Mesothelial cell of epicardium (in vitro differentiated cells): ENCODE measurements around the gene DIAPH3. TPM values are rescaled to one million over a fixed set of nuclear protein-coding genes. Genes with fewer than 3 reads are reported as not detected.
"Not testable (repeated sequence)": the region's sequence is repeated elsewhere in the genome, so short reads cannot be mapped to it uniquely, and the experiment has no call there.

Source experiments
- DNase-seq, 2 experiments: peaks; one replicate each; pipeline ENCODE4 v3.0.0; 2021; ENCODE audit warnings: low spot score in 2 of 2; ENCODE audit not compliant: unreplicated experiment in 2 of 2
- H3K27ac Mint-ChIP-seq: 2 replicates; pipeline ENCODE4 v1.8.0; 2021; ENCODE audit warnings: mixed read lengths
- H3K27me3 Mint-ChIP-seq: 2 replicates; pipeline ENCODE4 v1.8.0; 2021; ENCODE audit warnings: low read depth, mixed read lengths
- H3K36me3 Mint-ChIP-seq: 2 replicates; pipeline ENCODE4 v1.8.0; 2021; ENCODE audit warnings: mixed read lengths
- H3K4me1 Mint-ChIP-seq: 2 replicates; pipeline ENCODE4 v1.8.0; 2021; ENCODE audit warnings: mixed read lengths
- H3K4me3 Mint-ChIP-seq: 2 replicates; pipeline ENCODE4 v1.8.0; 2021; ENCODE audit warnings: mild to moderate bottlenecking, moderate library complexity, mixed read lengths
- H3K9me3 Mint-ChIP-seq: 2 replicates; pipeline ENCODE4 v1.8.0; 2021; ENCODE audit warnings: mixed read lengths
- total RNA-seq: library from RNA; stranded (reverse); gene quantifications from 3 replicates; pipeline ENCODE4 v1.2.1, GENCODE V29; 2021
- TF ChIP-seq, protein P1 (sequence below): fragments of 200-600 bp; sonication (generic); IDR thresholded peaks from one replicate; pipeline ENCODE4 v1.5.0; 2021; ENCODE audit warnings: antibody characterized with exemption; ENCODE audit not compliant: unreplicated experiment

DIAPH3 gene
- total RNA-seq, 1 donor from 2014 or later: 16.8 TPM

DNA sequence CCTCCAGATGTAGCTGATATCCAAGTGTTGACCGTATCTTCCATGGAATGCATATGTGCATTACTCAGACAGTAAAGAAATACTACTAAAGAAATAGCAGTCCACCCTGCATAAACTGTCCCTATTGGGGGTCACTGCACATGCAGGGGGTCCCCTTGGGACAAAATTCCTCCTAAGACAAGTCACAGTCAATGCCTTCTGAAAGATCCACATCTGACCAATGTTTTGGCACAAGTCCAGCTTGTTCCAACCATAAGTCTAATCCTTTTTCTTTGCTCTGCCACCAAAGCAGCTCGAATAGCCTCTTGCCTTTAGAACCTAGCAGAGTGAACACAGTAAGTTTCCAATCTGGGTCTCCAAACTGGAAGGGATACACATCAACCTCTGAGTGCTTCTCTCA is 87.9 kb downstream of the DIAPH3 start:
- TF ChIP-seq, protein P1, sequence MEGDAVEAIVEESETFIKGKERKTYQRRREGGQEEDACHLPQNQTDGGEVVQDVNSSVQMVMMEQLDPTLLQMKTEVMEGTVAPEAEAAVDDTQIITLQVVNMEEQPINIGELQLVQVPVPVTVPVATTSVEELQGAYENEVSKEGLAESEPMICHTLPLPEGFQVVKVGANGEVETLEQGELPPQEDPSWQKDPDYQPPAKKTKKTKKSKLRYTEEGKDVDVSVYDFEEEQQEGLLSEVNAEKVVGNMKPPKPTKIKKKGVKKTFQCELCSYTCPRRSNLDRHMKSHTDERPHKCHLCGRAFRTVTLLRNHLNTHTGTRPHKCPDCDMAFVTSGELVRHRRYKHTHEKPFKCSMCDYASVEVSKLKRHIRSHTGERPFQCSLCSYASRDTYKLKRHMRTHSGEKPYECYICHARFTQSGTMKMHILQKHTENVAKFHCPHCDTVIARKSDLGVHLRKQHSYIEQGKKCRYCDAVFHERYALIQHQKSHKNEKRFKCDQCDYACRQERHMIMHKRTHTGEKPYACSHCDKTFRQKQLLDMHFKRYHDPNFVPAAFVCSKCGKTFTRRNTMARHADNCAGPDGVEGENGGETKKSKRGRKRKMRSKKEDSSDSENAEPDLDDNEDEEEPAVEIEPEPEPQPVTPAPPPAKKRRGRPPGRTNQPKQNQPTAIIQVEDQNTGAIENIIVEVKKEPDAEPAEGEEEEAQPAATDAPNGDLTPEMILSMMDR: no peak

DNA sequence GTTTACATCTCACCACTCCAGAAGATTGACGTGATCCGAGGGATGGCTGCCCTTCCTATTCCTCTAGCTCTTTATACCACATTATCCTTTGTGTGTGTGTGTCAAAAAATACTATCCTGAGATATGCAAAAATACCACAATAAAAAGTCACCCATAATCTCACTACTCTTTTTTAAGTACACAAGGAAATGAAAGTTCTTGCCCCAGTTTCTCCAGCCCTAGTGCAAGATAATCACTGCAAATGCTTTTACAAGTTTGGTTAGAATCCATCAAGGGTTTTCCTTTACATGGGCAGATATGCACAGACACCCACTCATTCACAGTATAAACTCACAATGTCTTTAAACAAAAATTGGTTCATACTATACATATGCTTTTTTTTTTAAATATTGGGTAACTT is 89.3 kb downstream of the DIAPH3 start:
- no peak overlapping the region for H3K4me3 Mint-ChIP-seq

More for the DNA sequence above, 87.9 kb downstream of the DIAPH3 start:
- Mint-ChIP-seq H3K27me3 (no peaks in the 10 kb centered on the region), H3K9me3 (peaks cover 6% of the 10 kb centered on the region), H3K4me1 (no peaks in the 10 kb centered on the region), H3K36me3 (peaks cover 3% of the 10 kb centered on the region), H3K4me3 (no peak overlapping the region), H3K27ac (no peak overlapping the region)
- DNase-seq: no peak

DNA sequence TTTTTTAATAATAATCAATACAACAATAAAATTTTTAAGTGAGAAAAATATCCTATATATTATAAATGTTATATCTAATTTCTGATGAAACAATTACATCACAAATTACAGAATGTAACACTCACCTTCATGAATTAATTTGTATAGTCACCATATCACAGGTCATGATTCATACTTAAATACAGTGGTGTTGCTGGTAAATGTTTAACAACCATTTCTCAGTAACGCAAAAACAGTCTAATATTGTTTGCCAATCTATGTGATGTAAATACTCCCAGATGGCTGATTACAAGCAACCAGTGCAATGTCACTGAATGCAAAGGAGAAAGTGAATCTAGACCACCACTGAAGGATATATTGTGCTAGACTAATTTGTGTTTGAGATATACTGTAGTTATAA is 97.5 kb downstream of the DIAPH3 start:
- peaks cover 22% of the 10 kb centered on the region for H3K9me3 Mint-ChIP-seq
- H3K4me1 Mint-ChIP-seq: peaks cover 2% of the 10 kb centered on the region
- H3K4me3 Mint-ChIP-seq: no peak overlapping the region
- no peak overlapping the region for H3K27ac Mint-ChIP-seq
- no peak for DNase-seq
- H3K27me3 Mint-ChIP-seq: no peaks in the 10 kb centered on the region
- TF ChIP-seq, protein P1: no peak
- peaks cover 29% of the 10 kb centered on the region for H3K36me3 Mint-ChIP-seq

More for the DNA sequence above, 89.3 kb downstream of the DIAPH3 start:
- Mint-ChIP-seq H3K36me3 (peaks cover 11% of the 10 kb centered on the region), H3K9me3 (peaks cover 8% of the 10 kb centered on the region), H3K4me1 (no peaks in the 10 kb centered on the region), H3K27ac (no peak overlapping the region), H3K27me3 (no peaks in the 10 kb centered on the region)
- TF ChIP-seq, protein P1: no peak
- no peak for DNase-seq

DNA sequence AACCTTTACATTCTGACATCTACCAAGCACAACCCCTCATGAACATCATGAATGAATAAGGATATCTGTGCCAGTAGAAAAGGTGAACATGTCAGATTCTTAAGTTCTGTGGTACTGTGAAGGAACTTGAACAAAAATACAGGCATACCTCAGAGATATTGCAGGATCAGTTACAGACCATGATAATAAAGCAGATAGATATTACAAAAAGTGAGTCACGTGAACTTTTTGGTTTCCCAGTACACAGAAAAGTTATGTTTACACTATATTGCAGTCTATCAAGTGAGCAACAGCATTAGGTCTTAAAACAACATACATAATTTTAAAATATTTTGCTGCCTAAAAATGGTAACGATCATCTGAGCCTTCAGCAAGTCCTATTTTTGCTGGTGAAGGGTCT is 101.2 kb downstream of the DIAPH3 start:
- Mint-ChIP-seq H3K27ac (no peak overlapping the region), H3K4me1 (peaks cover 2% of the 10 kb centered on the region), H3K27me3 (no peaks in the 10 kb centered on the region), H3K4me3 (no peak overlapping the region), H3K36me3 (peaks cover 24% of the 10 kb centered on the region), H3K9me3 (peaks cover 20% of the 10 kb centered on the region)
- DNase-seq: no peak
- TF ChIP-seq, protein P1: no peak

DNA sequence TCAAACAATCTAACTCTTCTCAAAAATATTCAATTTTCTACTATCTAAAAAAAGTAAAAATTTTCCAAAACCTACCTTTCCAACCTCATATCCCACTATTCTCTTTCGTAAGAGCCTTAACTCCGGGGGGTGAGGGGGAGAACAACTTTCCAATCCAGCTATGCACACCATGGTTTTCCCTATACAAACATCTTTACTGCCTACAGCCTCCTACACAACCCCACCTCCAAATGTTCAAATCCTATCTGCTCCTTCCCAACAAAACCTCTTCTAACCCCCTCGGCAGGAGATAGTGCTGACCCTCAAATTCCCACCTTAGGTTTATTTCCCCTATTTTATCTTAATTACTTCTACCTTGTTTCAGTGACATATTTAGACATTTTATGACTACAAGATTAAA is 102.0 kb downstream of the DIAPH3 start:
- peaks cover 26% of the 10 kb centered on the region for H3K9me3 Mint-ChIP-seq
- peaks cover 30% of the 10 kb centered on the region for H3K36me3 Mint-ChIP-seq
- TF ChIP-seq, protein P1: no peak
- no peak overlapping the region for H3K4me3 Mint-ChIP-seq
- peaks cover 2% of the 10 kb centered on the region for H3K4me1 Mint-ChIP-seq
- no peak overlapping the region for H3K27ac Mint-ChIP-seq
- DNase-seq: no peak
- no peaks in the 10 kb centered on the region for H3K27me3 Mint-ChIP-seq

DNA sequence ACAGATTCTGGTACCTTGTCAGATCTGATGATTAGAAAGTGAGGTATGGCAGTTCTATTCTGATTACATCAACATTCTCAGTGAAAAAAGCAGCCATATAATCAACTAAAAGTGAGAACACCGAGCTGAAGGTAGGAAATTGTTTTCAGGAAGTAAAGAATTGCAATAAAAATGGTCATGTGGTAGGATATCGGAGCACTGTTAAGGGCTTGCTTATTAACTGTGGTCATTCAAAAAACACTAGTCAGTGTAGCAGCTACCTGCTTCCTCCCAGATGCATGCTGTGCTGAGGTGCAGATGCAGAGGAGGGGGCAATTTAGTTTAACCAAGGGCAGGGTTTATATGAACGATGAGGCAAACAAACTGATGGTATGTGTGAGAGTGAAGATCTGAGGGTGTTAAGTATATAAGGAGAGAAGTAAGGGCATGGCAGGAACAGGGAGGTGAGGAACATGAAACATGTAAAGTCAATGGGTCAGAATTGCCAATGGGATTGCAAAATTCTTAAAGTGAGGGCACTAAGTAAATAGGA is 111.9 kb downstream of the DIAPH3 start:
- Mint-ChIP-seq H3K36me3 (peaks cover 2% of the 10 kb centered on the region), H3K27me3 (no peaks in the 10 kb centered on the region), H3K27ac (no peak overlapping the region), H3K9me3 (peaks cover 3% of the 10 kb centered on the region), H3K4me1 (peaks cover 10% of the 10 kb centered on the region), H3K4me3 (no peak overlapping the region)
- no peak for DNase-seq
- TF ChIP-seq, protein P1: no peak

DNA sequence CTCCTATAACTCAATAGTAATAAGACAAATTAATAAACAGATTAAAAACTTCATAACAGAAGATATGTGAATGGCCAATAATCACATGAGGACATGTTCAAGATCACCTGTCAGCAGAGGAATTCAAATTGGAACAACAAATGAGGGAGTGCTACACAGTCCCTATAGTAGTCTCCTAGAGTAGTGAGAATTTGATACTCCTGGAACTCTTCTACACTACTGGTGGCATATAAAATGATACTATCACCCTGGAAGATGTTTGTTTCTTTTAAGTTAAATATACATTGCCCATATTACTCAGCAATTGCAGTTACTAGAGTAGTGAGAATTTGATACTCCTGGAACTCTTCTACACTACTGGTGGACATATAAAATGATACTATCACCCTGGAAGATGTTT is 115.4 kb downstream of the DIAPH3 start:
- not testable (repeated sequence) for H3K27me3 Mint-ChIP-seq, DNase-seq, H3K36me3 Mint-ChIP-seq, H3K9me3 Mint-ChIP-seq, H3K27ac Mint-ChIP-seq, H3K4me3 Mint-ChIP-seq
- H3K4me1 Mint-ChIP-seq: peaks cover 14% of the 10 kb centered on the region
